CD4-positive, alpha-beta T cell treated with Interleukin-4 for 1 hour (primary cell): Measurements from ENCODE around the gene DUSP16.
"Not testable (repeated sequence)": the region's sequence is repeated elsewhere in the genome, so short reads cannot be mapped to it uniquely, and the experiment has no call there.

Source experiments
- DNase-seq, 2 donors: peaks; one replicate each; pipeline ENCODE4 v3.0.0-alpha.2; 2020 to 2022

Gene DUSP16

GRCh38 chr12:12542286-12542685 is 20.4 kb downstream of the DUSP16 start:
- DNase-seq, result no peak

- DNase-seq, result no peak
Observed at GRCh38 chr12:12541782-12542181, 20.9 kb downstream of the DUSP16 start.

GRCh38 chr12:12540261-12541013 is 22.2 kb downstream of the DUSP16 start:
- DNase-seq, result no peak

GRCh38 chr12:12539028-12539810 is 23.4 kb downstream of the DUSP16 start:
- DNase-seq, result no peak

- DNase-seq, result no peak
Observed at GRCh38 chr12:12538535-12538934, 24.1 kb downstream of the DUSP16 start.

GRCh38 chr12:12537421-12537820 is 25.2 kb downstream of the DUSP16 start:
- DNase-seq, result no peak

- DNase-seq, result no peak
Observed at GRCh38 chr12:12534975-12535374, 27.7 kb downstream of the DUSP16 start.

GRCh38 chr12:12534166-12534866 is 28.3 kb downstream of the DUSP16 start:
- no peak for DNase-seq

GRCh38 chr12:12533238-12533829 is 29.3 kb downstream of the DUSP16 start:
- DNase-seq, result no peak

- DNase-seq, result no peak
Observed at GRCh38 chr12:12531194-12531593, 31.5 kb downstream of the DUSP16 start.

GRCh38 chr12:12529783-12530421 is 32.8 kb downstream of the DUSP16 start:
- DNase-seq, result no peak

- DNase-seq, result no peak
Observed at GRCh38 chr12:12528361-12529270, 34.0 kb downstream of the DUSP16 start.

- peak in 1 of 2 donors; percentile 36 for DNase-seq
Observed at GRCh38 chr12:12527820-12528296, 34.8 kb downstream of the DUSP16 start.

- no peak for DNase-seq
Observed at GRCh38 chr12:12524128-12524527, 38.5 kb downstream of the DUSP16 start.

- no peak for DNase-seq
Observed at GRCh38 chr12:12523229-12523628, 39.4 kb downstream of the DUSP16 start.

- DNase-seq, result not testable (repeated sequence)
Observed at GRCh38 chr12:12522657-12523056, 40.0 kb downstream of the DUSP16 start.

- no peak for DNase-seq
Observed at GRCh38 chr12:12521888-12522287, 40.8 kb downstream of the DUSP16 start.

- DNase-seq, result no peak
Observed at GRCh38 chr12:12521044-12521485, 41.6 kb downstream of the DUSP16 start.

- DNase-seq, result no peak
Observed at GRCh38 chr12:12520273-12520672, 42.4 kb downstream of the DUSP16 start.

GRCh38 chr12:12519354-12519998 is 43.2 kb downstream of the DUSP16 start:
- no peak for DNase-seq

GRCh38 chr12:12518919-12519318 is 43.7 kb downstream of the DUSP16 start:
- no peak for DNase-seq
